ENCODE measurements around the gene DLGAP1.

Gene DLGAP1

GRCh38 chr18:3691705-3692104 lies 763.4 kb downstream of the DLGAP1 start:
- H3K36me3 ChIP-seq = no peaks in the 10 kb centered on the region
- no peak overlapping the region for H3K27ac ChIP-seq
- no peaks in the 10 kb centered on the region for H3K27me3 ChIP-seq (ENCODE audit: insufficient read depth, low read depth, severe bottlenecking)
- no peak overlapping the region for H3K4me3 ChIP-seq (ENCODE audit: low read depth, low read length)
- peaks cover 7% of the 10 kb centered on the region for H3K9me3 ChIP-seq (ENCODE audit: severe bottlenecking)
- no peak for TF ChIP-seq CTCF (IDR thresholded peaks at IDR 0.05; ENCODE audit: low read depth, low read length)
- DNase-seq = no peak

GRCh38 chr18:3690764-3691066 lies 764.4 kb downstream of the DLGAP1 start:
- H3K27ac ChIP-seq = no peak overlapping the region
- no peak for DNase-seq
- TF ChIP-seq CTCF (IDR thresholded peaks at IDR 0.05; ENCODE audit: low read depth, low read length) = no peak

GRCh38 chr18:3689986-3690763 lies 764.9 kb downstream of the DLGAP1 start:
- H3K4me3 ChIP-seq (ENCODE audit: low read depth, low read length) = no peak overlapping the region
- H3K27ac ChIP-seq = no peak overlapping the region
- H3K36me3 ChIP-seq = no peaks in the 10 kb centered on the region
- H3K9me3 ChIP-seq (ENCODE audit: severe bottlenecking) = peaks cover 7% of the 10 kb centered on the region
- H3K27me3 ChIP-seq (ENCODE audit: insufficient read depth, low read depth, severe bottlenecking) = no peaks in the 10 kb centered on the region
- DNase-seq = no peak
- no peak for TF ChIP-seq CTCF (IDR thresholded peaks at IDR 0.05; ENCODE audit: low read depth, low read length)

More at GRCh38 chr18:3690764-3691066, 764.4 kb downstream of the DLGAP1 start:
- no peaks in the 10 kb centered on the region for H3K27me3 ChIP-seq (ENCODE audit: insufficient read depth, low read depth, severe bottlenecking)
- peaks cover 9% of the 10 kb centered on the region for H3K9me3 ChIP-seq (ENCODE audit: severe bottlenecking)
- H3K4me3 ChIP-seq (ENCODE audit: low read depth, low read length) = no peak overlapping the region
- no peaks in the 10 kb centered on the region for H3K36me3 ChIP-seq

- Histone ChIP-seq H3K27ac (no peak overlapping the region), H3K9me3 (ENCODE audit: severe bottlenecking) (peaks cover 7% of the 10 kb centered on the region), H3K36me3 (no peaks in the 10 kb centered on the region), H3K27me3 (ENCODE audit: insufficient read depth, low read depth, severe bottlenecking) (no peaks in the 10 kb centered on the region), H3K4me3 (ENCODE audit: low read depth, low read length) (no peak overlapping the region)
- no peak for DNase-seq
- no peak for TF ChIP-seq CTCF (IDR thresholded peaks at IDR 0.05; ENCODE audit: low read depth, low read length)
Observed at GRCh38 chr18:3689091-3689490, 766.0 kb downstream of the DLGAP1 start.

GRCh38 chr18:3688690-3689089 lies 766.4 kb downstream of the DLGAP1 start:
- Histone ChIP-seq H3K27ac (no peak overlapping the region), H3K9me3 (ENCODE audit: severe bottlenecking) (peaks cover 7% of the 10 kb centered on the region), H3K4me3 (ENCODE audit: low read depth, low read length) (no peak overlapping the region), H3K36me3 (no peaks in the 10 kb centered on the region), H3K27me3 (ENCODE audit: insufficient read depth, low read depth, severe bottlenecking) (no peaks in the 10 kb centered on the region)
- TF ChIP-seq CTCF (IDR thresholded peaks at IDR 0.05; ENCODE audit: low read depth, low read length) = no peak
- DNase-seq = no peak

- no peaks in the 10 kb centered on the region for H3K36me3 ChIP-seq
Observed at GRCh38 chr18:3683483-3683882, 771.6 kb downstream of the DLGAP1 start.

More at GRCh38 chr18:3683483-3683882, 771.6 kb downstream of the DLGAP1 start:
- H3K4me3 ChIP-seq (ENCODE audit: low read depth, low read length) = no peak overlapping the region
- H3K9me3 ChIP-seq (ENCODE audit: severe bottlenecking) = peaks cover 7% of the 10 kb centered on the region
- H3K27ac ChIP-seq = no peak overlapping the region
- DNase-seq = no peak
- H3K27me3 ChIP-seq (ENCODE audit: insufficient read depth, low read depth, severe bottlenecking) = no peaks in the 10 kb centered on the region
- TF ChIP-seq CTCF (IDR thresholded peaks at IDR 0.05; ENCODE audit: low read depth, low read length) = no peak

Data from WERI-Rb-1 (cell line).